DOHH2 (cell line): ENCODE data around the gene CDH4.

Experiments used
- EZH2phosphoT487 ChIP-seq: fragments of 200-600 bp; sonication (generic); IDR thresholded peaks from 2 replicates; pipeline ENCODE4 v1.6.1; 2017; ENCODE audit warnings: borderline replicate concordance, mild to moderate bottlenecking, antibody characterized with exemption, low read length, moderate library complexity, mixed read lengths
- TF ChIP-seq, protein P1 (sequence below): fragments of 200-600 bp; sonication (generic); IDR thresholded peaks from one replicate; pipeline ENCODE4 v1.5.1; 2014; ENCODE audit warnings: antibody characterized with exemption, mild to moderate bottlenecking, low read depth, low read length; ENCODE audit not compliant: poor library complexity, severe bottlenecking

DNA sequence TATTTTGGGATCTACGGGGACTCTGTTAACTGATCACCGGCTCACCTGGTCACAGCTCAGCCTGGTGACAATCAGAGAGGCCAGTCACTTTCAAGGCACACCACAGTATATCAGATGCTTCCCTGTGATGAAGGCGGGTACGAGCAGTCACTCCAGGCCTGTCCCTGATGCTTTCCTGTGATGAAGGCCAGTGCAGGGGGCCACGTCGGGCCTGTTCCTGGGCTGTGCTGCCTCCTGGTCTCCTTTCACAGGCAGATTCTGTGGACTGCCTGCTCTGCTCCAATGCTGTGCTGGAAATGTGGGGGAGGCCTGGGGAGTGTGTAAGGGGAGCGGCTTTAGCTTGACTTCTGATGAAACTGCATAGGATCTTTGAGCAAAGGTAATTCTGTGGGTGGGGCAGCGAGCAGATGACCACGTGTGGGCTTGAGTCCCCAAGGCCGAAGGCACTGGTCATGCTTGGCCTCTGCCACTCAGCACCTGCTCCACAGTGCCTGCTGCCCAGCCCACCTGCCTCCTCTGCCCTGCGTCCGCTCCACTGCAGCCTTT lies 441.1 kb downstream of the CDH4 start:
- TF ChIP-seq, protein P1, sequence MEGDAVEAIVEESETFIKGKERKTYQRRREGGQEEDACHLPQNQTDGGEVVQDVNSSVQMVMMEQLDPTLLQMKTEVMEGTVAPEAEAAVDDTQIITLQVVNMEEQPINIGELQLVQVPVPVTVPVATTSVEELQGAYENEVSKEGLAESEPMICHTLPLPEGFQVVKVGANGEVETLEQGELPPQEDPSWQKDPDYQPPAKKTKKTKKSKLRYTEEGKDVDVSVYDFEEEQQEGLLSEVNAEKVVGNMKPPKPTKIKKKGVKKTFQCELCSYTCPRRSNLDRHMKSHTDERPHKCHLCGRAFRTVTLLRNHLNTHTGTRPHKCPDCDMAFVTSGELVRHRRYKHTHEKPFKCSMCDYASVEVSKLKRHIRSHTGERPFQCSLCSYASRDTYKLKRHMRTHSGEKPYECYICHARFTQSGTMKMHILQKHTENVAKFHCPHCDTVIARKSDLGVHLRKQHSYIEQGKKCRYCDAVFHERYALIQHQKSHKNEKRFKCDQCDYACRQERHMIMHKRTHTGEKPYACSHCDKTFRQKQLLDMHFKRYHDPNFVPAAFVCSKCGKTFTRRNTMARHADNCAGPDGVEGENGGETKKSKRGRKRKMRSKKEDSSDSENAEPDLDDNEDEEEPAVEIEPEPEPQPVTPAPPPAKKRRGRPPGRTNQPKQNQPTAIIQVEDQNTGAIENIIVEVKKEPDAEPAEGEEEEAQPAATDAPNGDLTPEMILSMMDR, result no peak
- TF ChIP-seq EZH2phosphoT487, result no peak
